Measurements from ENCODE around the gene NLRC3.

NLRC3 gene

DNA sequence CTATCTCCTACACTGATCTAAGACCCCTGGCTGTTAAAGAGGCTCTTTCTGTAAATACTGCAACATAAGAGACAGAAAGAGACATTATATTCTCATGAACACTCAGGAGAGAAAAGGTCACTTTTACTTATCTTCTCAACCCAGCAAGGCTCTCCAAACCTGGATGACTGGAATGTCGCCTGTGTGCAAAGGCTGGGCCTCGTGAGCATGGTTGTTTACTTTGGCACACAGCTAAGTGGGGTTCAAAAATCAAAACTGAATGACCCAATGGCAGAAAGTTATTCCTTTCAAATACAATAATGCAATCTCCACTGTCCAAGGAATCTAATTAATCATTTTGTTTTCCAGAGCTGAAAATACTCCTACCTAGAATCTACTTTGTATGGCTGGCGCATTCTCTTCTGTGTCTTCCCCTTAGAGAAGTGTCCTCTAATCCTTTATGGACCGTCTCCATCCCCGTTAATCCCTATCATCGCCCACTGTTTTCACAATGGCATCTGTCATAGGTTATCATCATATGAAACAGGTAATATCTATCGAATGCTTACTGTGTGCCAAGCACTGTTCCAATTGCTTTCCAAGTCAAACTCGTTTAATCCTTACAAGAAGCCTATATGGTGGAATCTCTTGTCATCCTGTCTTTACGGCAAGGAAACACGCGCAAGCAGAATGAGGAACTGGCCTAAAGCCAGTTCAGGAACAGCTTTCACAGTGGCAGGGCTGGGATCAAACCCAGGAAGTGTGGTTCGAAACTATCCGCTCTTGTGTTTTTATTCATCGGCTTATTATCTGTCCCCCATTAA lies 32.9 kb upstream of the NLRC3 start:
- no peak for TF ChIP-seq TEAD4 (IDR thresholded peaks at IDR 0.05)
- no peak for TF ChIP-seq EP300 (IDR thresholded peaks at IDR 0.05; ENCODE audit: borderline replicate concordance)
- TF ChIP-seq, protein P1, sequence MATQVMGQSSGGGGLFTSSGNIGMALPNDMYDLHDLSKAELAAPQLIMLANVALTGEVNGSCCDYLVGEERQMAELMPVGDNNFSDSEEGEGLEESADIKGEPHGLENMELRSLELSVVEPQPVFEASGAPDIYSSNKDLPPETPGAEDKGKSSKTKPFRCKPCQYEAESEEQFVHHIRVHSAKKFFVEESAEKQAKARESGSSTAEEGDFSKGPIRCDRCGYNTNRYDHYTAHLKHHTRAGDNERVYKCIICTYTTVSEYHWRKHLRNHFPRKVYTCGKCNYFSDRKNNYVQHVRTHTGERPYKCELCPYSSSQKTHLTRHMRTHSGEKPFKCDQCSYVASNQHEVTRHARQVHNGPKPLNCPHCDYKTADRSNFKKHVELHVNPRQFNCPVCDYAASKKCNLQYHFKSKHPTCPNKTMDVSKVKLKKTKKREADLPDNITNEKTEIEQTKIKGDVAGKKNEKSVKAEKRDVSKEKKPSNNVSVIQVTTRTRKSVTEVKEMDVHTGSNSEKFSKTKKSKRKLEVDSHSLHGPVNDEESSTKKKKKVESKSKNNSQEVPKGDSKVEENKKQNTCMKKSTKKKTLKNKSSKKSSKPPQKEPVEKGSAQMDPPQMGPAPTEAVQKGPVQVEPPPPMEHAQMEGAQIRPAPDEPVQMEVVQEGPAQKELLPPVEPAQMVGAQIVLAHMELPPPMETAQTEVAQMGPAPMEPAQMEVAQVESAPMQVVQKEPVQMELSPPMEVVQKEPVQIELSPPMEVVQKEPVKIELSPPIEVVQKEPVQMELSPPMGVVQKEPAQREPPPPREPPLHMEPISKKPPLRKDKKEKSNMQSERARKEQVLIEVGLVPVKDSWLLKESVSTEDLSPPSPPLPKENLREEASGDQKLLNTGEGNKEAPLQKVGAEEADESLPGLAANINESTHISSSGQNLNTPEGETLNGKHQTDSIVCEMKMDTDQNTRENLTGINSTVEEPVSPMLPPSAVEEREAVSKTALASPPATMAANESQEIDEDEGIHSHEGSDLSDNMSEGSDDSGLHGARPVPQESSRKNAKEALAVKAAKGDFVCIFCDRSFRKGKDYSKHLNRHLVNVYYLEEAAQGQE (IDR thresholded peaks at IDR 0.05; ENCODE audit: low read depth): no peak

DNA sequence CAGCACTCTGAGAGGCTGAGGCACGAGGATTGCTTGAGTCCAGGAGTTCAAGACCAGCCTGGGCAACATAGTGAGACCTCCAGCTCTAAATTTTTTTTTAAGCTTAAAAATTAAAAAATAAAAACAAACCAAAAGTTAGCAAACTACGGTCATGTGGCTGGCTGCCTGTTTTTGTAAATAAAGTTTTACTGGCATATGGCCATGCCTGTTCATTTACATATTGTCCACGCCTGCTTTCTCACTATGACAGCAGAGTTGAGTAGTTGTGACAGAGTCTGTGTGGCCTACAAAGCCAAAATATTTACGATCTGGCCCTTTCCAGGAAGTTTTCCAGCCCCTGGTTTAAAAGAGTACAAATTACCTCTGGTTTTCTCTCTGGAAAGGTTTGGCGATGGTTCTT lies 30.9 kb upstream of the NLRC3 start:
- TF ChIP-seq TAF1 (IDR thresholded peaks at IDR 0.05; ENCODE audit: low read depth) (no peak), TCF12 (IDR thresholded peaks at IDR 0.05; ENCODE audit: low read depth) (no peak)

DNA sequence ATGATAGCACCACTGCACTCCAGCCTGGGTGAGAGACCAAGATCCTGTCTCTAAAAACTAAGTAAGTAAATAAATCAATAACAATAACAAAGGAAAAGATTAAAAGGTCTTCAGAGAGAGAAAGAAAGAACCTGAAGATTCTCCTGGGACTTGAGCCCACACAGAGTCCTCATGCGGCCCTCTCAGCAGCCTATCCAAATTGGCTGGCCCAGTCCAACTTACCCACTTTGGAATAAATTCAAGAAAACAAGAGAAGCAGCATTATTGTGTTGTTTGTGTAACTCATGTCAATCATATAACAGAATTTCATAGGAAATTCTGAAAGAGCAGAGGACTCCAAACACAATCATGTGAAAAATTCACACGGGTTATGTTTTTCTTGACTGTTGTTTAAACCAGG lies 30.4 kb upstream of the NLRC3 start:
- no peak for TF ChIP-seq CREB1 (IDR thresholded peaks at IDR 0.05; ENCODE audit: low read depth)
- no peak for TF ChIP-seq CEBPB (IDR thresholded peaks at IDR 0.05)
- TF ChIP-seq RAD21 (IDR thresholded peaks at IDR 0.05; ENCODE audit: low read depth): no peak
- no peak for TF ChIP-seq YY1 (IDR thresholded peaks at IDR 0.05; ENCODE audit: low read depth)
- TF ChIP-seq FOXM1 (IDR thresholded peaks at IDR 0.05; ENCODE audit: borderline replicate concordance, low read depth): no peak

DNA sequence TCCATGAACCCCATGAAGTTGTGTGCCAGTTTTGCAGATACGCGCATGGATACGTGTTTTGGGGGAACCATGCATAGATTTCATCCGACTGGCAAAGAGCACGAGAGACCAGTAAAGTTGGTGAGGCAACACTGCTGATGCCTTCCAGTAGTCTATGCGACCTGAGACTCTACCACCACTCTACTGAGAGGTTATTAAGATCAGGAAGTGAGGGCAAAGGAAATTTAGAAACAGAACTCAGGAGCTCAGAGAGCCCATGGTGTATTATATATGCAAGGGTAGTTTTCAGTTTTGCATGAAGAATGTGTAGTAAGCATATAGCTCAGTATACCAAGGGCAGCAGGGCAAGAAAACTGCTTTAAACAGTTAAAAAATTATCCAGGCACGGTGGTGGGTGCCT lies 30.0 kb upstream of the NLRC3 start:
- TF ChIP-seq EP300 (IDR thresholded peaks at IDR 0.05; ENCODE audit: borderline replicate concordance) (no peak), FOXM1 (IDR thresholded peaks at IDR 0.05; ENCODE audit: borderline replicate concordance, low read depth) (no peak), CEBPB (IDR thresholded peaks at IDR 0.05) (no peak), TCF12 (IDR thresholded peaks at IDR 0.05; ENCODE audit: low read depth) (no peak), CREB1 (IDR thresholded peaks at IDR 0.05; ENCODE audit: low read depth) (no peak), ZBTB7A (IDR thresholded peaks at IDR 0.05; ENCODE audit: low read depth) (no peak), EGR1 (IDR thresholded peaks at IDR 0.05) (no peak), TAF1 (IDR thresholded peaks at IDR 0.05; ENCODE audit: low read depth) (no peak), TEAD4 (IDR thresholded peaks at IDR 0.05) (no peak), YY1 (IDR thresholded peaks at IDR 0.05; ENCODE audit: low read depth) (no peak), RAD21 (IDR thresholded peaks at IDR 0.05; ENCODE audit: low read depth) (no peak), NFIC (IDR thresholded peaks at IDR 0.05) (no peak)
- TF ChIP-seq, protein P2, sequence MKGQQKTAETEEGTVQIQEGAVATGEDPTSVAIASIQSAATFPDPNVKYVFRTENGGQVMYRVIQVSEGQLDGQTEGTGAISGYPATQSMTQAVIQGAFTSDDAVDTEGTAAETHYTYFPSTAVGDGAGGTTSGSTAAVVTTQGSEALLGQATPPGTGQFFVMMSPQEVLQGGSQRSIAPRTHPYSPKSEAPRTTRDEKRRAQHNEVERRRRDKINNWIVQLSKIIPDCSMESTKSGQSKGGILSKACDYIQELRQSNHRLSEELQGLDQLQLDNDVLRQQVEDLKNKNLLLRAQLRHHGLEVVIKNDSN (IDR thresholded peaks at IDR 0.05): no peak
- TF ChIP-seq, protein P3, sequence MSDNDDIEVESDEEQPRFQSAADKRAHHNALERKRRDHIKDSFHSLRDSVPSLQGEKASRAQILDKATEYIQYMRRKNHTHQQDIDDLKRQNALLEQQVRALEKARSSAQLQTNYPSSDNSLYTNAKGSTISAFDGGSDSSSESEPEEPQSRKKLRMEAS (IDR thresholded peaks at IDR 0.05): no peak
- TF ChIP-seq, protein P1 (IDR thresholded peaks at IDR 0.05; ENCODE audit: low read depth): no peak

DNA sequence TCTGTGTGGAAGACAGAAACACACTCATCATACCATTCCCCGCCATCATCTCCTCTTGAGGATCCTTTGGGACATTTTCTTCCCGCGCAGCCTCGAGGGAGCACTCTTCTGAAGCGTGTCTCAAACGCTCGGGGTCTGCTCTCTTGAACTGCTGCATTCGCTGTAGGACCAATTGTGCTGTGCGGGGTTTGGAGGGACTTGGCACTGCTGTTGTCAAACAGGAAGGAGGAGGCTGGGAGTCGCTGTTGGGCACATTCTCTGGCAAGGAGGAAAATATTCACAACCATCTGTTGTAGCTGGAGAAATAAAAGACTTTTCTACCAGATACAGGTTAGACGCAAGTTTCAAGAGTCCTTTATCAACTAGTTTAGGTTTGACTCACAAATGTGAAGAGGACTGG lies 29.2 kb upstream of the NLRC3 start:
- TF ChIP-seq EGR1 (IDR thresholded peaks at IDR 0.05) (no peak), TEAD4 (IDR thresholded peaks at IDR 0.05) (no peak), RAD21 (IDR thresholded peaks at IDR 0.05; ENCODE audit: low read depth) (no peak), TAF1 (IDR thresholded peaks at IDR 0.05; ENCODE audit: low read depth) (no peak), FOXM1 (IDR thresholded peaks at IDR 0.05; ENCODE audit: borderline replicate concordance, low read depth) (no peak), NFIC (IDR thresholded peaks at IDR 0.05) (no peak), CEBPB (IDR thresholded peaks at IDR 0.05) (no peak), TCF12 (IDR thresholded peaks at IDR 0.05; ENCODE audit: low read depth) (no peak), EP300 (IDR thresholded peaks at IDR 0.05; ENCODE audit: borderline replicate concordance) (no peak)
- TF ChIP-seq, protein P2 (IDR thresholded peaks at IDR 0.05): no peak
- TF ChIP-seq, protein P3 (IDR thresholded peaks at IDR 0.05): no peak
- TF ChIP-seq, protein P1 (IDR thresholded peaks at IDR 0.05; ENCODE audit: low read depth): no peak
